Activated CD8-positive, alpha-beta memory T cell treated with anti-CD3 and anti-CD28 coated beads for 1 hour (primary cell): Measurements from ENCODE around the gene PIGZ.

ENCODE experiments used
- DNase-seq, 2 donors: peaks; one replicate each; pipeline ENCODE4 v3.0.0-alpha.2; 2020; ENCODE audit warnings: low read depth in 1 of 2; ENCODE audit errors: extremely low read depth in 1 of 2

PIGZ gene, protein sequence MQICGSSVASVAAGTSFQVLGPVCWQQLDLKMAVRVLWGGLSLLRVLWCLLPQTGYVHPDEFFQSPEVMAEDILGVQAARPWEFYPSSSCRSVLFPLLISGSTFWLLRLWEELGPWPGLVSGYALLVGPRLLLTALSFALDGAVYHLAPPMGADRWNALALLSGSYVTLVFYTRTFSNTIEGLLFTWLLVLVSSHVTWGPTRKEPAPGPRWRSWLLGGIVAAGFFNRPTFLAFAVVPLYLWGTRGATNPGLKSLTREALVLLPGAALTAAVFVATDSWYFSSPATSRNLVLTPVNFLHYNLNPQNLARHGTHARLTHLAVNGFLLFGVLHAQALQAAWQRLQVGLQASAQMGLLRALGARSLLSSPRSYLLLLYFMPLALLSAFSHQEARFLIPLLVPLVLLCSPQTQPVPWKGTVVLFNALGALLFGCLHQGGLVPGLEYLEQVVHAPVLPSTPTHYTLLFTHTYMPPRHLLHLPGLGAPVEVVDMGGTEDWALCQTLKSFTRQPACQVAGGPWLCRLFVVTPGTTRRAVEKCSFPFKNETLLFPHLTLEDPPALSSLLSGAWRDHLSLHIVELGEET

DNA sequence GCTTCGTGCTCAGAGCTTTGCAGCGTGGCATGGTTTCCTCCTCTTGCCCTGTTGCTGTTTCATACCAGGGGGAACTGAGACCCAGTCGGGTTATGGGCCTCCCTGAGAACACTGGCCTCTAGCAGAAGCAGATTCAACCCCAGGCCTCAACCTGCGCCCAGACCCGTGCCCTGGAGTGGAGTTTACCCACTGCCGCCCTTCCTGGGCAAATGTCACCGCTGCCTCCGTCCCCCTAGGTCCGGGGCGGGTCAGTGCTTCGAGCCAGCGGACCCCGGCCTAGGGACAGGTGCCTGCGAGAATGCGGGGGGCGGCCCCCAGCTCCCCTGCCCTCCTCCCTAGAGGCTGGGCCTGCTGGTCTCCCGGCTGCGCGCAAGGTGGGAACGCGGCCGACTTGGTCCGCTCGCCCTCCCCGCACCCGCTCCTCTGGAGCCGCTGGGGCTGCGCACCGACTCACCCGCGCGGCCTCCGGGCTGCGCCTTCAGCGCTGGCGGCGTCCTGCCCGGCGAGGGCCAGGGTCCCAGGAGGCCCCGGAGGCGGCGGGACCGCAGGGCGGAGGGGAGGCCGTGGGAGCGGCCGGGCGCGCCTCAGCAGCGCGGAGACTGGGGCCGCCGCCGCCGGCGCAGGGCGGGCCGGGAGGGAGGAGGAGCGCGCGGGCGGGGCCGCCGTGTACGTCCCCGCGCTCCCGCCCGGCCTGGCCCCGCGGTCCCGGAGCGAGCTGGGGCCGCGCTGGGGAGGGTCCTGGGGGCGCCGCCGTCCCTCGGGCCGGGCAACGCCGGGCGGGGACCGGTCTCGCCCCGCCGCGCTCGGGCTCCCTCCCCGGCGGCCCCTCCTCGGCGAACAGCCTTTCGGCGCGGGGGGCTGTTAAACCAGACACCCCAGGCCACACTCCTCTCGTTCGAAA is at the start of gene PIGZ:
Gene PIGZ, minus strand, starts transcription at position 601 of the 901 bp plus-strand sequence. CDS start 16,802 bp downstream, outside the sequence.
- DNase-seq: no peak

DNA sequence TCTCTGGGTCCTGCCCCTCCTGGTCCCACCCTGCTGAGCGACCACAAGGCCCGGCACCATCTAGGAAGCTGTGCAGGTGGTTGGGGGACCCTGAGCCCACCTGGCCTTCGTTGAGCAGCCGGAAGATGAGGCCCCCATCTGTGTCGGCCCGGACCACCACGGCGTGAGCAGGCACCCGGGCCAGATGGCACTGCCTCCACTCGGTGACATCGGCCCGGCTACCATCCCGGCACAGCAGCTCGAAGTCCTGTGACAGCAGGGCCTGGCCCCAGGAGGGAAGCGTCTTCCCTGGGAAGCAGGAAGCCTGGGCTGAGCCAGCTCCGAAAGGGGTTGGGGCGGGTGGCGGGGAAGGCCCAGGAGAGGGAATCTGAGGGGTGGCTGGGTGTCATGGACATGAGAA is 48.4 kb upstream of the PIGZ start:
- no peak for DNase-seq

DNA sequence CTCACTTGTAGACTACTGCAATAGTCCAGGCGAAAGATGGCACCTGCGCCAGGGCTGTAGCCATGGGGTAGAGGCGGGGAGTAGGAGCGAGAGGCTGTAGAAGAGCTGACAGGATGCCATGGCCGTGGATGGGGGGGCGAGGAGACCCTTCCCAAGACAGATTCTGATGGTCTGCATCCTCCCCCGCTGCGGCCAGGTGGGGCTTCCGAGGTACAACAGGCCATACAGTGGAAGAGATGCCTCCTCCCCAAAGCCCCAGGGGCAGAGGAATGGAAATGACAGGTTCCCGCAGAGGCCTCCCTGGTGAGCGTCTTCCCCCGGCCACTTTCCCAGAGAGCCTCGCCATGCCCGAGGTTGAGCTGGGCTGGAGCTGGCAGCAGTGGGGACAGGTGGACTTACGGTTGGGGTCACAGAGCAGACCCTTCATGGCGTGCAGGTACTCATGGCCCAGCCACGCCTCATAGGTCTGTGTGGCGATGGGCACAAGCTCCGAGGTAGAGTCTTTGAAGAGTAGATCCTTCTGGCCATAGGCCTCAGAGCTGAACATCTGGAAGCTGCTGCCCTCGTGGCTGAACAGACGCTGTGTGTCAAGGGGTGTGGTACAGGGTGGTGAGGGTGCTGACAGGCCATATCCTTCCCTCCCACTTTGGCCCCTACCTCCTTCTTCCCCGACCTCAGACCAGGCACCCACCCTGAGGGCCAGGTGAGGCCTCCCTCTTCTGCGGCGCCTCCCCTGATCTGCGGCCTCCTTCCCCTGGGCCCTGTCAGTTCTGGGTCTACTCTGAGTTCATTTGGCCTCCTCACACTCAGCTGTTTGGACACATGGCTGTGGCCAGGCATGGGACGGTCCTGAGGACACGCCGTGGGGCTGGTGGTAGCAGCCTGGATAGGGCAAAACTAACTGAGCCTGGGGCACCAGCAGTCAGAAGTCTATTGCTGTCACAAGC is 47.4 kb upstream of the PIGZ start:
- no peak for DNase-seq

DNA sequence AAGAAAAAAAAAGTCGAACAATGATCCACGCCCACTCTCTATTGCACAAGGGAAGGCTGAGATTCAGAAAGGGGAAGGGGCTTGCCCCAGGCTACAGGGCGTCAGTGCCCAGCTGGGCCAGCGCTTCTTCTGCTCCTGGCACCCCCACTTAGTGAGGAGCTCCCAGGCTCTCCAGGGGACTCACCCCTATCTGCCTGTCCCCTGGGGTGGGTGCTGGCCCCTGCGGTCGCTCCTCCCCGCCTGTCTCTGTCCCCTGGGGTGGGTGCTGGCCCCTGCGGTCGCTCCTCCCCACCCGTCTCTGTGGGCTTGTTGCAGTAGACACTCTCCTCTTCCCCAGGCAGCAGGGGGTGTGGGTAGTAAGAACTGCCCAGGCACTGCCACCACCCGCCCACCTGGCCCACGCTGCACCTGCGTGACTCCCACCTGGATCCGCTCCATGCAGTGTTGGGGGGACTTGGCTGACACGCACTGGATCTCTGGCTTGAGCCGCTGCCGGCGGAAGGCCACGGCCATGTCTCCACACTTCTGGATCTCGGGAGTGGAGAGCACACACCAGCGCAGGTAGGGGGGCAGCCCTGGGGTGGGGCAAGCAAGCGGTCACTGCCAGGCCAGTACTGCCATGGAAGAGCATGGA is 46.4 kb upstream of the PIGZ start:
- no peak for DNase-seq

DNA sequence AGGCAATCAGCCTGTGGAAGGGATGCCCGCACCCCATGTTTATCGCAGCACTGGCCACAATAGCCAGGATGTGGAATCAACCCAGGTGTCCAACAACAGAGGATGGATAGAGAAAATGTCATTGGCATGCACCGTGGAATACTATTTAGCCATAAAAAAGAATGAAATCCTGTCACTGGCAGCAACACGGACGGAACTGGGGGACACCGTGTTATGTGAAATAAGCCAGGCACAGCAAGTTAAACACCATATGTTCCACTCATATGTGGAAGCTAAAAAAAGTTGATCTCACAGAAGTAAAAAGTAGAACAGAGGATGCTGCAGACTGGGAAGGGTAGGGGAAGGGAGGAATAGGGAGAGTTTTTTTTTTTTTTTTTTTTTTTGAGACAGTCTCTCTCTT is 45.4 kb upstream of the PIGZ start:
- no peak for DNase-seq

DNA sequence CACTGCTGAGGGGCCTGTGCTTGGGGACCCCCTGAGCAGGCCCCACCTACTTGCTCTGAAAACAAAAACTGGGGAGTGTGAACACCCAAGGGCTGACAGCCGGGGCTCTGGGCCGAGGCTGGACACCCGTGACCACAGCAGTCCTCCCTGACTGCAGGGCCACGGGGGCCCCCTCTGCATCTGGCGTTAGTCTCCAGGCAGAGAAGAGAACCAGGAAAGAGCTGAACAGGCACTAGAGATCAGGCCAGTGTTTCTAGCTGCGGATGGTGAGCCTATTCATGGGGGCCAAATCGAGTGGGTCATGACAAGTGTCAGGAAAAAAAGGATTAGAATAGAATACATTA is 43.9 kb upstream of the PIGZ start:
- DNase-seq: no peak

DNA sequence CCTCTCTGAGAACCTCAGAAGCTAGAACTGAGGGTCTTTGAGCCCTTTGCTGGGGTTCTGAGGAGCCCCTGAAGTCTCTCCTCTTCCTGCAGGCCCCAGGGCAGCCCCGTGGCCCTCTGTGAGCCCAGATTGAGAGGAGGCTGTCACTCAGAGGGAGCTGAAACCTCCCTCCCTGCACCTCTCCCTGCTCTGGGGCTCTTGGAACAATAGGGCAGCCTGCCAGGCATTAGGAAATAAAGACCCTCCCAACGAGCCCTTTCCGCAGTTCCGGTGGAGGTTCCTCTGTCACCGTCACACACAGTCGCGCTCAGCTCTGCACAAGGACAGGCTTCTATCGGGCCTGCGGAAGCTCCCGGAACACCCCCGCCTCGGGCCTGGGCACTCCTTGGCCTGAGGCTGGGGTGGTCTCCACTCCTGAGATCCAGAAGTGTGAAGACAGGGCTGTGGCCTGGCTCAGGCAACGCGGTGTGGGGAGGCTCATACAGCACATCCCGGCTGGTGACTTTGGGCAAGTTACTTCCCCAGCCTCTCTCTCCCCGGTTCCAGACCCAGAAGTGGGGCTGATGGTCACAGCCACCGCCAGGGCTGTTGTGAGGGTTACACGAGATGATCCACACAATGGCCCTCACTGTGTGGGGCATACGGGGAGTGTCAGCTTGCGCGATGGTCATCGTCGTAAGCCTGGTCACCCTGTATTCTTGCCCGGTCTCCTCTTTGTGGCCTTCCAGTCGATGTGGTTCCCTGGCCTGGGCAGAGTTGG is 43.3 kb upstream of the PIGZ start:
- DNase-seq: no peak

DNA sequence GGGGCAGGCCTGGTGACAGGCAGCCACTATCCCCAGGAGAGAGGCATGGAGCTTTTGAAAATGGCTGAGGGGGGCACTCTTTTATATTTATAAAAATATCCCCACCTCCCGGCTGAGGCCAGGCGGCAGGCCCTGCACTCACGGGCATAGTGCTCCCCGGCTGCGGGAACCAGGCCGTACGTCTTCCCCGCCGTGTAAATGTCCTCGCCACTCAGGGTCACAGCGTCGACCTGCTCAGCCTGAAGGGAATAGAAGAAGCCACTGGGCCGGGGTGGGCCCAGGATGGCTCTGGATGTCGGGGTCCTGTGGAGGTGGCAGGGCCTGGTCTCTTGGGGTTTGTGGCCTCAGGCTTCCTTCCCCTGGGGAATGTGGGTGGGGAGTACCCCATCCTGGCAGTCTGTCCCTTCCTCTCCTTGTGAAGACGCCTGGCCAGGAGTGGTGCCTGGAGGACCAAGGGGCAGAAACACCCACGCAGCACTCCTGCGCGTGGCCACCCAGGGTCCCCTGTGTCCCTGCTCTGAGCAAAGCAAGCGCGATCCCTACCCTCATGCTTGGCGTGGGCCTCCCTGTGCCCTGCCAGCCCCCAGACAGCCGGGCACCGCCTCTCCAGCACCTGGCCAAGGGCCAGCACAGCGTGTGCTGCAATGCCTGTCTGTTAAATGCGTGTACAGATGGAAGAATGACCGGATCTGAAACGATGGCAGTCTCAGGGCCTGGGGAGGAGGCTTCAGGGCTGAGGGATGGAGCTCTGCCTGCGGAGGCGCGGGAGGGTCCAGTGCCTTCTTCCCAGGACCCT is 42.1 kb upstream of the PIGZ start:
- no peak for DNase-seq

DNA sequence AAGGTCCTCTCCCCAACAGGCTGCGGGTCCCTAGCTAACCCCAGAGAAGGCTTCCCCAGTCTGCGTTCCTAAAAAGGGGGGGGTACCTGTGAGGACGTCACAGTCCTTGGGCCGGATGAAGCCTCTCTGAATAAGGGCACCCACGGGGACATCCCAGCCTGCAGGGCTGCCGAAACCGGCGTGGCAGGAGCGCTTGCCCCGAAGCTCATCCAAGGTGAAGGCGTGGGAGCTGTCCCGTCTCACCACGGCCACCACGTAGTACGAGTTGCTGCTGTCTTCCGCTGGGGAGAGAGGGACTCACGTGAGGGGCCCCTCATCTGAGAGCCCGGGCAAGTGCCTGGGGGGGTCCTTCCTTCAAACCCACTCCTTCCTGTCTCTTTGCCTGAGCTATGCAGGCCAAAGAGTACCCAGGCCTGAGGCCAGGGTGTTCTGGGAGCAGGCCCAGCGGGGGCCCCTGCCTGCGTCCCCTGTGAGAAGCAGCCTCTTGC is 40.9 kb upstream of the PIGZ start:
- DNase-seq: no peak

DNA sequence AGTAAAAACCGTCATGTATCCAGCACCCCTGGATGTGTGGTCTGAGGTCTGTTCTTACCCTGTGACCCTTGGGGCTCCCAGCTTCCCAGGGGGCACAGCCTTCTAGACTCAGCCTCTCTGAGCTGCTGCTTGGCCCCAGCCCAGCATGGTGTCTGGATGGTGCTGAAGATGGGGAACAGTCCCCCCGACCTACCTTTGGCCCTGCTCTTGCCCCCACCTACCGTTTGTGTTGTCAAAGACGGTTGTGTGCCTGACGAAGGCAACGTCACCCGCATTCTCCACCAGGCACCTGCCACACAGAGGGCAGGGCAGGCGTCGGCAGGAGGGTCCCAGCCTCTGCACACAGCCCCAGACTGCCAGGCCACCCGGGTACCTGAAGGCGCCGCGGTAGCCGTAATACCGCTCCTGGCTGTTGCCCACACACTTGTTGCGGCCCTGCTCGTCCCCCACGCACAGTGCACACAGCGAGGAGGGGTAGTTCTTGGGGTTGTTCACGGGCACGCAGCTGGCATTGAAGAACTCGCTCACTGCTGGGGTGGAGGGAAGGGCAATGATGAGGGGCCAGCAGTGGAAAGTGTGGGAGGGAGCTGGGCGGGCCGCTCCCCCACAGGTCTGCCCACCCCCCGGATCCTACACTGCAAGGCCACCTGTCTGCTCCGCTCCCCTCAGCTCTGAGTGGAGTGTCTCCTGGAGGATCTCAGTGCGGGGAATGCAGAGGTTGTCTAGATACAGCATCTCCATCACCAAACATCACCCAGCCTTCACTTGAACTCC is 40.0 kb upstream of the PIGZ start:
- DNase-seq: no peak

DNA sequence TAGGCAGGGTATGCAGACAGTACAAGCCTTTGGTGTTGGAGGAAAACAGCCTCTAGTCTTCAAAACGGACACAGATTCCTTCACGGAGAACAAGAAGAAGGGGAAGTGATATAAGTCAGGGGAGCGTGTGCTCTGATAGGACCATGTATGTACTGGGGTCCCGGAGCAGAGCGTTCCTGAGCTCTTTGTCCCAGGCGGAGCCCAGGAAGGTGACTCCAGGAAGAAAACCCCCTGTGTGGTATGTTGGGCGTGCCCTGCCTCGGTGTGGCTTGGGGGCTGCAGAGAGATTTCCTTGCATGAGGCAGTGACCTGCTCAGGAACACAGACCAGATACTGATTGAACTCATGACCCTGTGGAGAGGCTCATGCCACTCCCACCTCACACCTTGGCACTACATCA is 39.3 kb upstream of the PIGZ start:
- no peak for DNase-seq

DNA sequence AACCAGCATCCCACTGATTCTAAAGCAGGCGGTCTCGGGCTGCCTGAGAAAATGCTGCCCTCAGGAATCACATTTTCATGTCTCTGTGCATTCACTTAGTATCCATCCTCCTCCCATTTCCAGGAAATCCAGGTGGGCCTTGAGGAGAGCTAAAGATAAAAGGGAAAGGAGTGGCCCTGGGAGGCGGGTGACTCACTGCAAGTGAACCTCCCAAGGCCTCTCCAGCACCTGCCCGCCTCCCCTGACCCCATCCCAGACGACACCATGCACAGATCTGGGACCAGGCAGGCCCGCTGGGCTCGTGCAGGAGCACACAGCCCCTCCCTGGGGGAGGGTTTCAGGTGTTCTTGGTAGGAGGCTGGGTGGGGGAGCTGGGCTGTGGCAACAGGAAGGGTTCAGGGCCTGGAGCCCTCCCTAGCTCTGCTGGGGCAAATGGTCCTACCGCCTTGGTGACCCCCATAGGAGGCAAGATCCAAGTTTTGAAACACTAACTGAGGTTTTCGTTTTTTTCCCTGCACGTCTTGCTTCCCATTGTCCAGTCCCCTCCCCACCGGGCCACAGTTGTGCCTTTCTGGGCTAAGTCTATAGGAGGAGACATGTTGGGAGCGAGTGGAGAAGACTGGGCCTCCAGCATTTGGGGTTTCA is 38.8 kb upstream of the PIGZ start:
- DNase-seq: no peak

DNA sequence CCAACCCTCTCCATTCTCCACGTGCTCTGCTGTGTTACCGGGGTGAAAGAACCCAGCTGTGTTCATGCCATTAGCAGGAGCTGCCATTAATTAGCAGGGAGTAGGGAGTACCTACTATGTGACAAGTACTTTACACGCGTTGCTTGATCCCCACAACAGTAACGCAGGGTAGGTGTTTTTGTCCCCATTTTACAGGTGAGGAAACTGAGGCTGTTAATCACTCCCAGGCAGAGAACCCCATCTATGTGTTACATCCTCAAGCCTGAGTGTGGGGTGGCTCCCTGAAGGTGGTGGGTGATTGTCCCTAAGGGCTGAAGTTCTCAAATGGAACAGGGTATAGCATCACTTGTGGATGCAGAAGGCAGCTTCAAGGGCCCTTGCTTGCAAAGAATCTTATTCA is 38.2 kb upstream of the PIGZ start:
- DNase-seq: no peak

DNA sequence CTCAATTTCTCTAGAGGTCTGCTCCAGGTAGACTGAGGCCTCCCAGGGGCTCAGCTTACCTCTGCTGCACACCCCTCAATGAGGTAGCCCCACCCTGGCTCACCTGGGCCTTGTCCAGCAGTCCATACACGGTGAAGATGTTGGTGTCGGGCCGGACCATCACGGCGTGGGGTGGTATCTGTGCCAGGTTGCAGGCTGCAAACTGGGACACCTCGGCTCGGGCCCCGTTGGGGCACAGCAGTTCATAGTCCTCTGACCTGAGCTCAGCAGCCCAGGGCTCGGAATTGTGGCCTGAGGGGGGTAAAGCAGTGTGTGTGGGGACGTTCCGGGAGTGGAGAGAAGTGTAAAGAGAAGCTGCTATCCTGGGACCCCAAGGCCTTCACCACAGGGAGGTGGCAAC is 37.8 kb upstream of the PIGZ start:
- DNase-seq: no peak

DNA sequence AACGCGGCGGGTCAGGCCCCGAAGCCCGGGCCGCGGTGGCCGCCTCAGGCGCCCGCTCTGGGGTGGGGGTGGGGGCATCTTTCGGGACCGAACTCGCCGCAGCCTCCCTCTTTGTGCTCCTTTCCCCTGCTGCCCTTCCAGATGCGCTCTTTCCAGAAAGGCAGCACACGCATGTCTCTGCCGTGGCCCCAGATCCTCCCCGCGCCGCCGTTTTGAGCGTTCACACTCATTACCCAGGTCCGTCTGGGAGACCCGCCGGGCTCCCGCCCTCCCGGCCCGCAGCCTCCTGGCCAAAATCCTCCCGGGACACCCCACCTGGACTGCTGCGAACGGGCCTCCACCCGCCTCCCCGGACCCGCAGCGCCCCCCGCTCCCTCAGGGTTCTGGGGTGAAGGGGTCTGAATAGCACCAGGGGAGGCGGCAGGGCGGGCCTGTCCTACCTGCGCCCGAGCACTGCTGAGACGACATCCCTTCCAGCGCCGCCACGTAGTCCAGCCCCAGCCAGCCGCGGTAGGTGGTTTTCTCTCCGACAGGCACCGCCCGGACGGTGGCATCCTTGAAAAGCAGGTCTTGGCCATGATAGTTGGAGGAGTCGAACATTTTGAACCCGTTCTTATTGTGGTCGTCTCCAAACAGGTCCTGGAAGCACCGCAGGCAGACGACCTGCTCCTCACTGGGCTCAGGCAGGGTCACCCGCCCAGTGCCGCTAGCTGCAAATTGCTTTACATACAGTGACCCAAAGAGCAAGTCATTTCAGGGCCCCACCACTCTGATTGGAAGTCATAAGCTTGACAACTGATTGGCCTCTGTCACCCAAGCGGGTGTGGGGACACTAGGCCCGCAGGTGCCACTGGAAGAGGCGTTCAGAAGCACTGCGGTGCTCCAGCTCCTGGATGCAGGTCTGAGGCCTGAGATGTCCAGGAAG is 35.1 kb upstream of the PIGZ start:
- no peak for DNase-seq
